DLD1 (cell line): Measurements from ENCODE around the gene SHISA6.

Experiments used
- in situ Hi-C: cut with HindIII; loops from 2 replicates; pipeline ENCODE4 v1.10.0; 2017; ENCODE audit warnings: low sequenced_read_pairs

SHISA6 gene

GRCh38 chr17:11430751-11431150, 189.7 kb downstream of the SHISA6 start:
- in situ Hi-C loops = no loop called here

GRCh38 chr17:11438673-11439072, 197.7 kb downstream of the SHISA6 start:
- in situ Hi-C loops = no loop called here

GRCh38 chr17:11441004-11441403, 200.0 kb downstream of the SHISA6 start:
- in situ Hi-C loops = no loop called here

- in situ Hi-C loops = no loop called here
These were observed 205.3 kb downstream of the SHISA6 start for GRCh38 chr17:11446316-11446715.

GRCh38 chr17:11454096-11454495, 213.1 kb downstream of the SHISA6 start:
- in situ Hi-C loops = no loop called here

GRCh38 chr17:11458279-11458678, 217.3 kb downstream of the SHISA6 start:
- in situ Hi-C loops = no loop called here

- in situ Hi-C loops = no loop called here
These were observed 218.9 kb downstream of the SHISA6 start for GRCh38 chr17:11459861-11460331.

- in situ Hi-C loops = no loop called here
These were observed 221.1 kb downstream of the SHISA6 start for GRCh38 chr17:11461993-11462548.

GRCh38 chr17:11467639-11468038, 226.6 kb downstream of the SHISA6 start:
- in situ Hi-C loops = no loop called here

- in situ Hi-C loops = no loop called here
These were observed 244.5 kb downstream of the SHISA6 start for GRCh38 chr17:11485336-11486100.

GRCh38 chr17:11486101-11486867, 245.3 kb downstream of the SHISA6 start:
- in situ Hi-C loops = no loop called here

- in situ Hi-C loops = no loop called here
These were observed 245.9 kb downstream of the SHISA6 start for GRCh38 chr17:11486868-11487310.

- in situ Hi-C loops = no loop called here
These were observed 246.5 kb downstream of the SHISA6 start for GRCh38 chr17:11487469-11487868.

- in situ Hi-C loops = no loop called here
These were observed 247.4 kb downstream of the SHISA6 start for GRCh38 chr17:11488407-11488806.

GRCh38 chr17:11490171-11490755, 249.2 kb downstream of the SHISA6 start:
- in situ Hi-C loops = no loop called here

GRCh38 chr17:11492511-11492910, 251.5 kb downstream of the SHISA6 start:
- in situ Hi-C loops = no loop called here

GRCh38 chr17:11493936-11494335, 252.9 kb downstream of the SHISA6 start:
- in situ Hi-C loops = no loop called here

GRCh38 chr17:11495613-11496012, 254.6 kb downstream of the SHISA6 start:
- in situ Hi-C loops = no loop called here

GRCh38 chr17:11499881-11500280, 258.9 kb downstream of the SHISA6 start:
- in situ Hi-C loops = no loop called here

GRCh38 chr17:11503308-11504035, 262.5 kb downstream of the SHISA6 start:
- in situ Hi-C loops = no loop called here

GRCh38 chr17:11506635-11507034, 265.6 kb downstream of the SHISA6 start:
- in situ Hi-C loops = no loop called here
